PC-9 (cell line): ENCODE data around the gene A1BG. TPM values are rescaled to one million over a fixed set of nuclear protein-coding genes. Genes with fewer than 3 reads are reported as not detected.

Experiments used
- BruUV-seq: library from RNA; stranded (reverse); fragments of 400-500 nt; replicated peaks from 2 replicates; lab custom pipeline; 2021; lab: Mats Ljungman, UMichigan
- CTCF ChIA-PET: fragments of 300-600 bp; sonication (Branson Sonifier 250); formaldehyde crosslinking; loops from one replicate; lab custom pipeline; 2022; ENCODE audit warnings: antibody characterized with exemption; lab: Charles Lee
- POLR2A ChIA-PET: fragments of 300-600 bp; sonication (Branson Sonifier 250); formaldehyde crosslinking; loops from one replicate; lab custom pipeline; 2022; ENCODE audit warnings: antibody characterized with exemption; ENCODE audit not compliant: unreplicated experiment; lab: Charles Lee
- DNase-seq, 2 experiments: peaks; one replicate each; pipeline versions ENCODE4 v3.0.0 to v3.0.0-alpha.2; 2015 to 2022; ENCODE audit warnings: mixed read lengths in 1 of 2
- H2AFZ ChIP-seq: fragments of 200-600 bp; sonication (generic); 2 replicates; pipeline ENCODE4 v1.8.1; 2017; ENCODE audit warnings: antibody characterized with exemption
- H3F3A ChIP-seq: fragments of 200-600 bp; sonication (generic); 2 replicates; pipeline ENCODE4 v1.8.1; 2017; ENCODE audit warnings: antibody characterized with exemption, mild to moderate bottlenecking, low read depth; ENCODE audit not compliant: insufficient read depth
- H3K27ac ChIP-seq: fragments of 200-600 bp; sonication (generic); 2 replicates; pipeline ENCODE4 v1.6.1; 2016; ENCODE audit warnings: mixed run types
- H3K27me3 ChIP-seq: fragments of 200-600 bp; sonication (generic); 2 replicates; pipeline ENCODE4 v1.6.1; 2016; ENCODE audit warnings: low read depth, mixed run types; ENCODE audit not compliant: insufficient read depth
- H3K36me3 ChIP-seq: fragments of 200-600 bp; sonication (generic); 2 replicates; pipeline ENCODE4 v1.6.1; 2016; ENCODE audit warnings: low read depth, mixed run types
- H3K4me1 ChIP-seq: fragments of 200-600 bp; sonication (generic); replicated peaks from 2 replicates; pipeline ENCODE4 v1.6.1; 2016; ENCODE audit warnings: mixed run types; ENCODE audit not compliant: insufficient read depth
- H3K4me2 ChIP-seq: fragments of 200-600 bp; sonication (generic); 2 replicates; pipeline ENCODE4 v1.6.1; 2017; ENCODE audit warnings: mixed run types
- H3K4me3 ChIP-seq: fragments of 200-600 bp; sonication (generic); 2 replicates; pipeline ENCODE4 v1.6.1; 2016; ENCODE audit warnings: mixed run types
- H3K79me2 ChIP-seq: fragments of 200-600 bp; sonication (generic); 2 replicates; pipeline ENCODE4 v1.6.1; 2017; ENCODE audit warnings: low read depth, mixed run types
- H3K9me2 ChIP-seq: fragments of 200-600 bp; sonication (generic); 2 replicates; pipeline ENCODE4 v1.8.1; 2017; ENCODE audit warnings: mild to moderate bottlenecking; ENCODE audit not compliant: insufficient read depth
- H3K9me3 ChIP-seq: fragments of 200-600 bp; sonication (generic); 2 replicates; pipeline ENCODE4 v1.8.1; 2016; ENCODE audit warnings: low read depth; ENCODE audit not compliant: insufficient read depth
- H4K20me1 ChIP-seq: fragments of 200-600 bp; sonication (generic); 2 replicates; pipeline ENCODE4 v1.8.1; 2017; ENCODE audit not compliant: insufficient read depth
- EZH2 ChIP-seq: fragments of 200-600 bp; sonication (generic); IDR thresholded peaks from 2 replicates; pipeline ENCODE4 v1.8.0; 2017; ENCODE audit warnings: antibody characterized with exemption, low read depth
- intact Hi-C: fragments of 100-400 bp; cut with micrococcal nuclease; formaldehyde crosslinking; loops from one replicate; pipeline ENCODE4 v1.10.0; 2022; ENCODE audit not compliant: unreplicated experiment
- total RNA-seq: library from RNA; stranded (reverse); gene quantifications from 2 replicates; pipeline ENCODE4 v1.2.3, GENCODE V29; 2021
- TF ChIP-seq, protein P1 (sequence below): fragments of 200-600 bp; sonication (generic); conservative IDR thresholded peaks from 2 replicates; pipeline ENCODE4 v1.6.1; 2017; ENCODE audit warnings: mixed run types, antibody characterized with exemption, mild to moderate bottlenecking, moderate library complexity

Gene A1BG
- total RNA-seq, 1 experiment from 2014 or later = 2.5 TPM

- Histone ChIP-seq H3K79me2 (peaks cover 68% of the 10 kb centered on the region), H3K9me3 (no peaks in the 10 kb centered on the region), H3K27ac (no peak overlapping the region), H3K36me3 (no peaks in the 10 kb centered on the region), H3K27me3 (no peaks in the 10 kb centered on the region), H3K9me2 (no peaks in the 10 kb centered on the region), H3K4me3 (peak overlapping the region; percentile 93), H3K4me2 (peak overlapping the region; percentile 90), H2AFZ (no peak overlapping the region), H3F3A (peaks cover 23% of the 10 kb centered on the region; the same call in 1 of the 2 replicates), H4K20me1 (peaks cover 22% of the 10 kb centered on the region), H3K4me1 (peaks cover 22% of the 10 kb centered on the region)
- no peak for DNase-seq
- TF ChIP-seq, protein P1, sequence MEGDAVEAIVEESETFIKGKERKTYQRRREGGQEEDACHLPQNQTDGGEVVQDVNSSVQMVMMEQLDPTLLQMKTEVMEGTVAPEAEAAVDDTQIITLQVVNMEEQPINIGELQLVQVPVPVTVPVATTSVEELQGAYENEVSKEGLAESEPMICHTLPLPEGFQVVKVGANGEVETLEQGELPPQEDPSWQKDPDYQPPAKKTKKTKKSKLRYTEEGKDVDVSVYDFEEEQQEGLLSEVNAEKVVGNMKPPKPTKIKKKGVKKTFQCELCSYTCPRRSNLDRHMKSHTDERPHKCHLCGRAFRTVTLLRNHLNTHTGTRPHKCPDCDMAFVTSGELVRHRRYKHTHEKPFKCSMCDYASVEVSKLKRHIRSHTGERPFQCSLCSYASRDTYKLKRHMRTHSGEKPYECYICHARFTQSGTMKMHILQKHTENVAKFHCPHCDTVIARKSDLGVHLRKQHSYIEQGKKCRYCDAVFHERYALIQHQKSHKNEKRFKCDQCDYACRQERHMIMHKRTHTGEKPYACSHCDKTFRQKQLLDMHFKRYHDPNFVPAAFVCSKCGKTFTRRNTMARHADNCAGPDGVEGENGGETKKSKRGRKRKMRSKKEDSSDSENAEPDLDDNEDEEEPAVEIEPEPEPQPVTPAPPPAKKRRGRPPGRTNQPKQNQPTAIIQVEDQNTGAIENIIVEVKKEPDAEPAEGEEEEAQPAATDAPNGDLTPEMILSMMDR = no peak
- ChIA-PET CTCF (no interaction called here), POLR2A (no interaction called here)
- intact Hi-C loops = no loop called here
- BruUV-seq = no TSS peak
These were observed 34.9 kb upstream of the A1BG start for GRCh38 chr19:58388175-58388526.

DNA sequence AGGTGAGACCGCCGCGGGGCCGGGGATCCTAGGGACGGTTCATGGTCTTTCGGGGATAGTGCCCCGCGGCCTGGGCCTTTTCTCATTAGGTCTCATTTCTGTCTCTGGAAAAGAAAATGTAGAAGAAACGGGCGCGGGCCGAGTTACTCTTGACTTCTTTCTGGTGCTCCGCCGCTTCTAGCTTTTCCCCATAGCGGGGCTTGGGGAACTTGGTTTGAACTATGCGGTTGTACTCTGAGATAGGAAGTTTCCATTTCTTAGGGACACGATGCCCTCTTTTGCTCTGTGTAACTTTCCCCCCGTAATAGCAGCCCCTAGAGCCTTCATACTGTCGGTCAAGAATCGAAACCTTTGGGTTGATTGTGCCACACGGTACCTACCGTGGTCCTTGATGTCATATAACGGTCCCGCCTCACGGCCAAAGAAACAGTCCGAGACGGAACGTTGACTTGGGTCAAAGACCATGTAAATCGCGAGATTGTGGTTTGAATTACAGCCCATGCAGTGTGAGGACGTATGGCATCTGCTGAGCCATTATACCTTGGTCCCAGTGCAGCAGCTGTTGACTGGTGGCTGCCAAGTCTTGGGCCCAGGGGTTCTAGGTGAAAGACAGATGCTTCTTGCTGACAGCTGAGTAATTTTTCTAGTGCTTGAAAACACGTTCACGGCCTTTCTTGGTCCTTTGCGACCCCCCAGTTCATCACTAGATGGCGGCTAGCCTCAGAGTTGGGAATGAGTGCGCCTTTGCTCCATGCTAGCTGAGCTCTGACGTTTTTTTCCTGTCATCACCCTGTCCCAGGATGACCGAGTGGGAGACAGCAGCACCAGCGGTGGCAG is 34.3 kb upstream of the A1BG start:
- Histone ChIP-seq H3K27me3 (no peaks in the 10 kb centered on the region), H4K20me1 (peaks cover 19% of the 10 kb centered on the region), H3K4me2 (peak overlapping the region; percentile 90), H3F3A (peaks cover 17% of the 10 kb centered on the region; the same call in 1 of the 2 replicates), H3K36me3 (no peaks in the 10 kb centered on the region), H3K79me2 (peaks cover 65% of the 10 kb centered on the region), H3K4me3 (peak overlapping the region; percentile 93), H3K4me1 (peaks cover 22% of the 10 kb centered on the region), H3K27ac (peak overlapping the region; percentile 95; the same call in 1 of the 2 replicates), H3K9me2 (no peaks in the 10 kb centered on the region), H2AFZ (no peak overlapping the region), H3K9me3 (no peaks in the 10 kb centered on the region)
- POLR2A ChIA-PET = no interaction called here
- CTCF ChIA-PET = no interaction called here
- DNase-seq = no peak
- TF ChIP-seq EZH2 = no peak
- TF ChIP-seq, protein P1 = no peak
- intact Hi-C loops = no loop called here
- BruUV-seq = TSS peak; percentile 45

GRCh38 chr19:58386576-58387337 is 33.5 kb upstream of the A1BG start, which contains the start of gene RPS5:
Gene RPS5, plus strand, starts transcription at chr19:58387269. Its CDS starts 869 bp downstream, at chr19:58388138.
- peaks cover 22% of the 10 kb centered on the region for H3K4me1 ChIP-seq
- H3K4me2 ChIP-seq = peak within 1 kb of the TSS; percentile 90
- intact Hi-C loops = no loop called here
- H3K36me3 ChIP-seq = no peaks in the 10 kb centered on the region
- CTCF ChIA-PET = no interaction called here
- H2AFZ ChIP-seq = peak within 1 kb of the TSS; percentile 73
- POLR2A ChIA-PET = interaction anchor here (0.6 kb wide), 1 partner anchor 168 kb away, joined by 3 read pairs; the partner anchor contains the start of gene CHMP2A
- peak; percentile 90 to 91 for DNase-seq
- TF ChIP-seq, protein P1 = no peak
- no peak for TF ChIP-seq EZH2
- H3K27ac ChIP-seq = peak within 1 kb of the TSS; percentile 95
- H3K9me3 ChIP-seq = no peaks in the 10 kb centered on the region
- H3K79me2 ChIP-seq = peaks cover 68% of the 10 kb centered on the region
- peak within 1 kb of the TSS; percentile 93 for H3K4me3 ChIP-seq
- no peaks in the 10 kb centered on the region for H3K27me3 ChIP-seq
- TSS peak; percentile 74 for BruUV-seq
- H3F3A ChIP-seq = peaks cover 9% of the 10 kb centered on the region; the same call in 1 of the 2 replicates
- H4K20me1 ChIP-seq = peaks cover 15% of the 10 kb centered on the region
- H3K9me2 ChIP-seq = no peaks in the 10 kb centered on the region
